IMR-90 (cell line): ENCODE measurements around the gene ZNF470. TPM values are rescaled to one million over a fixed set of nuclear protein-coding genes. Genes with fewer than 3 reads are reported as not detected.
A peak's percentile ranks its signal among the peaks of the same experiment; 100 is the strongest.

Experiments used
- ATAC-seq: fragments of 200-7000 bp; cut with Tn5 transposase; 2 replicates; pipeline ENCODE4 v1.9.1; 2020; ENCODE audit warnings: low read depth, mild to moderate bottlenecking, moderate library complexity
- BruUV-seq: library from RNA; stranded (reverse); fragments of 400-500 nt; replicated peaks from 2 replicates; lab custom pipeline; 2021; lab: Mats Ljungman, UMichigan
- CTCF ChIA-PET: fragments of 300-600 bp; formaldehyde crosslinking; extraction: SDS; loops from one replicate; lab custom pipeline; 2021; ENCODE audit warnings: antibody characterized with exemption; lab: Yijun Ruan, JAX
- POLR2A ChIA-PET: fragments of 300-600 bp; sonication (Branson Sonifier 250); formaldehyde crosslinking; loops from one replicate; lab custom pipeline; 2022; ENCODE audit warnings: antibody characterized with exemption; ENCODE audit not compliant: unreplicated experiment; lab: Charles Lee
- DNase-seq: peaks from one replicate; pipeline ENCODE4 v3.0.0; 2013
- H2AFZ ChIP-seq: replicated peaks from 2 replicates; pipeline ENCODE3; 2013; ENCODE audit warnings: low read length, mild to moderate bottlenecking; ENCODE audit not compliant: poor library complexity
- H2AK5ac ChIP-seq: 2 replicates; pipeline ENCODE4 v1.6.1; 2013; ENCODE audit warnings: low read depth, low read length, inconsistent platforms
- H2AK9ac ChIP-seq: replicated peaks from 2 replicates; pipeline ENCODE3; 2013; ENCODE audit warnings: mild to moderate bottlenecking, low read depth, low read length, moderate library complexity; ENCODE audit not compliant: poor library complexity
- H2BK120ac ChIP-seq: 2 replicates; pipeline ENCODE4 v1.6.1; 2013; ENCODE audit warnings: low read depth, low read length, inconsistent platforms
- H2BK15ac ChIP-seq: 3 replicates; pipeline ENCODE4 v1.6.1; 2013; ENCODE audit warnings: low read depth, low read length, inconsistent platforms
- H2BK20ac ChIP-seq: 2 replicates; pipeline ENCODE4 v1.6.1; 2013; ENCODE audit warnings: low read depth, mild to moderate bottlenecking, inconsistent platforms, low read length, moderate library complexity
- H2BK5ac ChIP-seq: 2 replicates; pipeline ENCODE4 v1.6.1; 2013; ENCODE audit warnings: mild to moderate bottlenecking, low read depth, low read length, inconsistent platforms; ENCODE audit not compliant: poor library complexity, severe bottlenecking
- H3K14ac ChIP-seq: replicated peaks from 2 replicates; pipeline ENCODE4 v1.6.1; 2013; ENCODE audit warnings: low read depth, low read length, inconsistent platforms
- H3K18ac ChIP-seq: 2 replicates; pipeline ENCODE4 v1.6.1; 2013; ENCODE audit warnings: low read depth, low read length, control low read depth
- H3K23ac ChIP-seq: 2 replicates; pipeline ENCODE4 v1.6.1; 2013; ENCODE audit warnings: low read depth, low read length, inconsistent platforms
- H3K27ac ChIP-seq: 2 replicates; pipeline ENCODE4 v1.5.1; 2013; ENCODE audit warnings: mild to moderate bottlenecking, control low read depth, low read length; ENCODE audit not compliant: insufficient read depth
- H3K27me3 ChIP-seq: 2 replicates; pipeline ENCODE4 v1.6.1; 2013; ENCODE audit warnings: low read length; ENCODE audit not compliant: control insufficient read depth, insufficient read depth
- H3K36me3 ChIP-seq: 2 replicates; pipeline ENCODE4 v1.6.1; 2013; ENCODE audit warnings: low read length, mixed read lengths; ENCODE audit not compliant: control insufficient read depth, insufficient read depth
- H3K4ac ChIP-seq: 2 replicates; pipeline ENCODE4 v1.6.1; 2013; ENCODE audit warnings: low read depth, low read length, inconsistent platforms
- H3K4me1 ChIP-seq: 2 replicates; pipeline ENCODE4 v1.6.1; 2013; ENCODE audit warnings: low read length, mixed read lengths; ENCODE audit not compliant: control insufficient read depth, insufficient read depth
- H3K4me2 ChIP-seq: 2 replicates; pipeline ENCODE4 v1.6.1; 2013; ENCODE audit warnings: low read depth, mild to moderate bottlenecking, control low read depth, low read length, moderate library complexity
- H3K4me3 ChIP-seq: 2 replicates; pipeline ENCODE4 v1.5.1; 2013; ENCODE audit warnings: low read depth, mild to moderate bottlenecking, control low read depth, low read length, moderate library complexity; ENCODE audit not compliant: insufficient read depth
- H3K56ac ChIP-seq: 2 replicates; pipeline ENCODE4 v1.6.1; 2013; ENCODE audit warnings: low read length, inconsistent platforms; ENCODE audit not compliant: insufficient read depth; ENCODE audit errors: extremely low read depth
- H3K79me1 ChIP-seq, 2 experiments: 2 replicates each; pipeline ENCODE4 v1.6.1; 2013; ENCODE audit warnings: low read length in 2 of 2, inconsistent platforms in 1 of 2, low read depth in 1 of 2
- H3K9ac ChIP-seq: 2 replicates; pipeline ENCODE4 v1.6.1; 2013; ENCODE audit warnings: low read depth, low read length, control low read depth
- H3K9me1 ChIP-seq: 2 replicates; pipeline ENCODE4 v1.6.1; 2013; ENCODE audit warnings: low read length, inconsistent platforms; ENCODE audit not compliant: insufficient read depth
- H3K9me3 ChIP-seq: 2 replicates; pipeline ENCODE4 v1.6.1; 2013; ENCODE audit warnings: low read length; ENCODE audit not compliant: control insufficient read depth, insufficient read depth
- H4K20me1 ChIP-seq: 2 replicates; pipeline ENCODE4 v1.6.1; 2013; ENCODE audit warnings: low read length, inconsistent platforms; ENCODE audit not compliant: insufficient read depth
- H4K5ac ChIP-seq: 2 replicates; pipeline ENCODE4 v1.6.1; 2013; ENCODE audit warnings: mild to moderate bottlenecking, low read depth, low read length, control low read depth
- H4K8ac ChIP-seq, 2 experiments: 2 replicates each; pipeline ENCODE4 v1.6.1; 2013; ENCODE audit warnings: low read depth in 2 of 2, low read length in 2 of 2, control low read depth in 1 of 2, inconsistent platforms in 1 of 2
- H4K91ac ChIP-seq: 2 replicates; pipeline ENCODE4 v1.6.1; 2013; ENCODE audit warnings: low read depth, low read length, inconsistent platforms; ENCODE audit not compliant: insufficient read depth
- BHLHE40 ChIP-seq: fragments of 150-350 bp; IDR thresholded peaks from 2 replicates; pipeline ENCODE4 v1.6.1; 2016; ENCODE audit warnings: mild to moderate bottlenecking, low read depth, low read length
- CEBPB ChIP-seq: IDR thresholded peaks from 2 replicates; pipeline ENCODE4 v1.6.1; 2012; ENCODE audit warnings: low read depth, low read length, improper control_type of control experiment
- CHD1 ChIP-seq: IDR thresholded peaks from 2 replicates; pipeline ENCODE4 v1.6.1; 2012; ENCODE audit warnings: low read depth, low read length, improper control_type of control experiment
- MAFK ChIP-seq: IDR thresholded peaks from 2 replicates; pipeline ENCODE4 v1.6.1; 2012; ENCODE audit warnings: low read depth, low read length, improper control_type of control experiment
- MAZ ChIP-seq: IDR thresholded peaks from 2 replicates; pipeline ENCODE4 v1.6.1; 2012; ENCODE audit warnings: low read depth, mild to moderate bottlenecking, low read length, improper control_type of control experiment, moderate library complexity, borderline replicate concordance
- MXI1 ChIP-seq: IDR thresholded peaks from 2 replicates; pipeline ENCODE4 v1.6.1; 2012; ENCODE audit warnings: low read depth, mild to moderate bottlenecking, low read length, moderate library complexity, borderline replicate concordance
- NFE2L2 ChIP-seq: fragments of 150-350 bp; IDR thresholded peaks from 2 replicates; pipeline ENCODE4 v1.6.1; 2016; ENCODE audit warnings: low read depth, mild to moderate bottlenecking, low read length
- POLR2A ChIP-seq: IDR thresholded peaks from 2 replicates; pipeline ENCODE4 v1.6.1; 2012; ENCODE audit warnings: mild to moderate bottlenecking, low read depth, low read length
- RAD21 ChIP-seq: IDR thresholded peaks from 2 replicates; pipeline ENCODE4 v1.6.1; 2012; ENCODE audit warnings: low read length, improper control_type of control experiment
- RCOR1 ChIP-seq: IDR thresholded peaks from 2 replicates; pipeline ENCODE4 v1.6.1; 2012; ENCODE audit warnings: mild to moderate bottlenecking, low read length, improper control_type of control experiment; ENCODE audit not compliant: insufficient replicate concordance
- RFX5 ChIP-seq: IDR thresholded peaks from 2 replicates; pipeline ENCODE4 v1.8.0; 2012; ENCODE audit warnings: low read depth, mild to moderate bottlenecking, low read length, moderate library complexity
- SMC3 ChIP-seq: fragments of 150-350 bp; IDR thresholded peaks from 2 replicates; pipeline ENCODE4 v1.6.1; 2016; ENCODE audit warnings: low read depth, mild to moderate bottlenecking, antibody characterized with exemption, low read length, moderate library complexity
- WGBS, 2 experiments: methylation state at CpG; one replicate each; pipeline versions ENCODE4 v1.1.5 to v1.1.7; 2013; ENCODE audit warnings: missing lambda C conversion rate in 2 of 2; ENCODE audit not compliant: insufficient read length in 1 of 2; ENCODE audit errors: extremely low coverage in 2 of 2; 5-methylcytosine and 5-hydroxymethylcytosine counted together
- dilution Hi-C: fragments of 300-500 bp; cut with HindIII; formaldehyde crosslinking; loops from one replicate; pipeline ENCODE4 v1.14.3; 2018; ENCODE audit warnings: low sequenced_read_pairs; ENCODE audit not compliant: unreplicated experiment
- in situ Hi-C: fragments of 300-500 bp; cut with MboI; formaldehyde crosslinking; loops from 3 replicates; pipeline ENCODE4 v1.14.3; 2019; ENCODE audit warnings: low sequenced_read_pairs, inconsistent platforms, mixed read lengths
- intact Hi-C: fragments of 100-400 bp; cut with micrococcal nuclease; formaldehyde crosslinking; loops from 2 replicates; pipeline ENCODE4 v1.10.0; 2022
- polyA plus RNA-seq, 3 experiments: library from polyadenylated mRNA; depleted of rRNA; stranded (reverse); fragments of >200 nt; gene quantifications; 2 replicates each; pipeline ENCODE4 v1.2.3, GENCODE V29; 2012; ENCODE audit warnings: low replicate concordance in 1 of 3
- total RNA-seq: library from RNA; depleted of rRNA; stranded (reverse); fragments of >200 nt; gene quantifications from 2 replicates; pipeline ENCODE4 v1.2.3, GENCODE V29; 2012
- TF ChIP-seq, protein P1 (sequence below): conservative IDR thresholded peaks from 2 replicates; pipeline ENCODE4 v1.5.1; 2012; ENCODE audit warnings: mild to moderate bottlenecking, low read depth, low read length, improper control_type of control experiment
- TF ChIP-seq, protein P2 (sequence below): fragments of 150-350 bp; IDR thresholded peaks from 2 replicates; pipeline ENCODE4 v1.6.1; 2017; ENCODE audit warnings: mild to moderate bottlenecking, antibody characterized with exemption, low read length, low read depth
- TF ChIP-seq, protein P3 (sequence below): fragments of 150-350 bp; IDR thresholded peaks from 2 replicates; pipeline ENCODE4 v1.6.1; 2016; ENCODE audit warnings: low read depth, mild to moderate bottlenecking, low read length, moderate library complexity, borderline replicate concordance

ZNF470 gene
- total and polyA plus RNA-seq, 2 of the 4 experiments (the other 2 are of a cell fraction), result 1.7 to 3.8 TPM

DNA sequence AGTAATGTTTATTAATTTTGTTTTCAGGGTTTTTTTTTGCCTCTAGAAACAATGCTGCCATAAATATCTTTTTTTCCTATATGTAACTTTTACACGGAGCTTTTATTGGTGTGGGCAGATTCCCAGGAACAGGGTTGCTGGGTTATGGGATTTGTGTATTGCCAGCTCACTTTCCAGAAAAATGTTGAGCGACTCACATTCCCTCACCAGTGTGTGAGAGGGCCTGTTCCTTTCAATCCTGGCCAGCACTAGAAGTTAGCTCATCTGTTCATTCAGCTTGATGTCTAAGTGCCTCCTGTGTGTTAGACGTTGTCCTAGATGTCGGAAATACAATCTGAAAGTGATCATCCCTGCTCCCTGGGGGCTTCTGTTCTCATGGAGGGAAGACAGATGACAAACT is 30.4 kb downstream of the ZNF470 start:
- ChIA-PET POLR2A (interaction anchor here (0.6 kb wide), 1 partner anchor 685 kb away, joined by 7 read pairs; no protein-coding TSS in a partner anchor), CTCF (no interaction called here)
- Histone ChIP-seq H3K9ac (no peak overlapping the region), H3K4me3 (no peak overlapping the region), H4K20me1 (0 out of 2 replicates have a peak, but pooled peaks cover 6% of the 10 kb centered on the region), H2AK9ac (no peak overlapping the region), H3K79me1 (peaks cover 14 to 30% of the 10 kb centered on the region in 2 experiments), H2AK5ac (no peak overlapping the region), H4K5ac (no peak overlapping the region), H2BK15ac (no peak overlapping the region), H3K27ac (no peak overlapping the region), H3K4me2 (no peak overlapping the region), H4K8ac (no peak overlapping the region), H2BK120ac (no peak overlapping the region), H3K9me1 (peaks cover 6% of the 10 kb centered on the region), H3K27me3 (no peaks in the 10 kb centered on the region), H2BK5ac (no peak overlapping the region), H2AFZ (no peak overlapping the region), H3K36me3 (peaks cover 27% of the 10 kb centered on the region), H3K4me1 (peaks cover 2% of the 10 kb centered on the region; the same call in 1 of the 2 replicates), H3K56ac (no peak overlapping the region), H4K91ac (no peak overlapping the region), H3K14ac (no peak overlapping the region), H3K4ac (no peak overlapping the region), H2BK20ac (no peak overlapping the region), H3K23ac (no peak overlapping the region), H3K18ac (no peak overlapping the region), H3K9me3 (peaks cover 23% of the 10 kb centered on the region)
- in situ Hi-C loops, result no loop called here
- dilution Hi-C loops, result no loop called here
- TF ChIP-seq MXI1 (no peak), BHLHE40 (no peak), RCOR1 (no peak), POLR2A (no peak), MAFK (no peak), SMC3 (no peak), NFE2L2 (no peak), MAZ (no peak), RAD21 (no peak), CHD1 (no peak), CEBPB (no peak), RFX5 (no peak)
- TF ChIP-seq, protein P1, sequence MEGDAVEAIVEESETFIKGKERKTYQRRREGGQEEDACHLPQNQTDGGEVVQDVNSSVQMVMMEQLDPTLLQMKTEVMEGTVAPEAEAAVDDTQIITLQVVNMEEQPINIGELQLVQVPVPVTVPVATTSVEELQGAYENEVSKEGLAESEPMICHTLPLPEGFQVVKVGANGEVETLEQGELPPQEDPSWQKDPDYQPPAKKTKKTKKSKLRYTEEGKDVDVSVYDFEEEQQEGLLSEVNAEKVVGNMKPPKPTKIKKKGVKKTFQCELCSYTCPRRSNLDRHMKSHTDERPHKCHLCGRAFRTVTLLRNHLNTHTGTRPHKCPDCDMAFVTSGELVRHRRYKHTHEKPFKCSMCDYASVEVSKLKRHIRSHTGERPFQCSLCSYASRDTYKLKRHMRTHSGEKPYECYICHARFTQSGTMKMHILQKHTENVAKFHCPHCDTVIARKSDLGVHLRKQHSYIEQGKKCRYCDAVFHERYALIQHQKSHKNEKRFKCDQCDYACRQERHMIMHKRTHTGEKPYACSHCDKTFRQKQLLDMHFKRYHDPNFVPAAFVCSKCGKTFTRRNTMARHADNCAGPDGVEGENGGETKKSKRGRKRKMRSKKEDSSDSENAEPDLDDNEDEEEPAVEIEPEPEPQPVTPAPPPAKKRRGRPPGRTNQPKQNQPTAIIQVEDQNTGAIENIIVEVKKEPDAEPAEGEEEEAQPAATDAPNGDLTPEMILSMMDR, result no peak
- TF ChIP-seq, protein P2, sequence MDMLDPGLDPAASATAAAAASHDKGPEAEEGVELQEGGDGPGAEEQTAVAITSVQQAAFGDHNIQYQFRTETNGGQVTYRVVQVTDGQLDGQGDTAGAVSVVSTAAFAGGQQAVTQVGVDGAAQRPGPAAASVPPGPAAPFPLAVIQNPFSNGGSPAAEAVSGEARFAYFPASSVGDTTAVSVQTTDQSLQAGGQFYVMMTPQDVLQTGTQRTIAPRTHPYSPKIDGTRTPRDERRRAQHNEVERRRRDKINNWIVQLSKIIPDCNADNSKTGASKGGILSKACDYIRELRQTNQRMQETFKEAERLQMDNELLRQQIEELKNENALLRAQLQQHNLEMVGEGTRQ, result no peak
- TF ChIP-seq, protein P3, sequence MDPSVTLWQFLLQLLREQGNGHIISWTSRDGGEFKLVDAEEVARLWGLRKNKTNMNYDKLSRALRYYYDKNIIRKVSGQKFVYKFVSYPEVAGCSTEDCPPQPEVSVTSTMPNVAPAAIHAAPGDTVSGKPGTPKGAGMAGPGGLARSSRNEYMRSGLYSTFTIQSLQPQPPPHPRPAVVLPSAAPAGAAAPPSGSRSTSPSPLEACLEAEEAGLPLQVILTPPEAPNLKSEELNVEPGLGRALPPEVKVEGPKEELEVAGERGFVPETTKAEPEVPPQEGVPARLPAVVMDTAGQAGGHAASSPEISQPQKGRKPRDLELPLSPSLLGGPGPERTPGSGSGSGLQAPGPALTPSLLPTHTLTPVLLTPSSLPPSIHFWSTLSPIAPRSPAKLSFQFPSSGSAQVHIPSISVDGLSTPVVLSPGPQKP, result no peak
- no CpG with 5 or more reads among the region's 4 CpGs for WGBS, 2 experiments
- DNase-seq (peak; percentile 27), ATAC-seq (no peak)
- intact Hi-C loops, result loop anchor here (10.0 kb wide), 1 partner anchor 123 kb away; the partner anchor contains the start of gene ZNF667
- BruUV-seq, result no TSS peak
